ENCODE data around the gene DHX30. TPM values are rescaled to one million over a fixed set of nuclear protein-coding genes. Genes with fewer than 3 reads are reported as not detected.

Gene DHX30
- total and polyA plus RNA-seq, 2 of the 4 experiments (the other 2 are of a cell fraction) = 55.6 to 57.2 TPM

DNA sequence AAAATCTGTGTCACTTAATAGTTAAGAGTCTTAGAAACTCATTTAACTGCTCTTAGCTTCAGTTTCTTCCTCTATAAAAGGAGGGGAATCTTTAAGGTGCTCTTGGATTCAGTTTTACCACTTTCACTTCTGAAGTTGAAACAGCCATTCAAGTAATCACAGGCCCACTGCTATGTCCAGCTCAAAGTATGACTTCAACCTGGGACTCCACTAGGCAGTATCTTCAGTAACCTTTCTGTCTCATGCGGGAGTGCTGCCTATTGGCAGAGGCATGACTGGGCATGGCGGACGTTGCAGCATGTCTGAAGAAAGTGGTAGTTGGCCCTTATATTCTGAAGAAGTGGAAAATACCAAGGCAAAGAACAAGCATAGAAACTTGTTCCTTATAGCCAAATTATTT, 92.3 kb downstream of the DHX30 start:
- no peak overlapping the region for H4K91ac ChIP-seq (ENCODE audit: insufficient read depth, low read depth, low read length)
- no peaks in the 10 kb centered on the region for H3K9me3 ChIP-seq (ENCODE audit: control insufficient read depth, insufficient read depth, low read length)
- peaks cover 16% of the 10 kb centered on the region for H3K9me1 ChIP-seq (ENCODE audit: insufficient read depth, low read length)
- no peak for TF ChIP-seq POLR2A (IDR thresholded peaks at IDR 0.05; ENCODE audit: low read depth, low read length)
- BruUV-seq (replicated peaks) = no TSS peak
- no peak overlapping the region for H2AFZ ChIP-seq (replicated peaks; ENCODE audit: low read length, poor library complexity)
- no CpG with 5 or more reads among the region's 3 CpGs for WGBS, 2 experiments (ENCODE audit: extremely low coverage in 2 of 2, insufficient read length in 1 of 2)
- H2BK20ac ChIP-seq (ENCODE audit: low read depth, low read length) = no peak overlapping the region
- DNase-seq (no peak), ATAC-seq (ENCODE audit: low read depth) (no peak)
- H3K9ac ChIP-seq (ENCODE audit: low read depth, low read length) = no peak overlapping the region
- H3K23ac ChIP-seq (ENCODE audit: low read depth, low read length) = no peak overlapping the region
- no peak overlapping the region for H2BK120ac ChIP-seq (ENCODE audit: low read depth, low read length)
- dilution Hi-C loops (cut with HindIII; ENCODE audit: low sequenced_read_pairs, unreplicated experiment) (no loop called here), in situ Hi-C loops (cut with MboI; ENCODE audit: low sequenced_read_pairs) (no loop called here), intact Hi-C loops (cut with micrococcal nuclease) (no loop called here)
- H2BK15ac ChIP-seq (ENCODE audit: low read depth, low read length) = no peak overlapping the region
- H3K4me3 ChIP-seq (ENCODE audit: insufficient read depth, low read depth, low read length) = no peak overlapping the region
- no peak overlapping the region for H3K56ac ChIP-seq (ENCODE audit: extremely low read depth, insufficient read depth, low read length)
- no peak overlapping the region for H2AK9ac ChIP-seq (replicated peaks; ENCODE audit: low read depth, low read length, poor library complexity)
- no peak overlapping the region for H3K14ac ChIP-seq (replicated peaks; ENCODE audit: low read depth, low read length)
- no peak overlapping the region for H3K4ac ChIP-seq (ENCODE audit: low read depth, low read length)
- no peak overlapping the region for H2BK5ac ChIP-seq (ENCODE audit: low read depth, low read length, poor library complexity, severe bottlenecking)
- no peak overlapping the region for H3K18ac ChIP-seq (ENCODE audit: low read depth, low read length)
- no peaks in the 10 kb centered on the region for H3K27me3 ChIP-seq (ENCODE audit: control insufficient read depth, insufficient read depth, low read length)
- H3K27ac ChIP-seq (ENCODE audit: insufficient read depth, low read length) = no peak overlapping the region
- peaks cover 43% of the 10 kb centered on the region for H3K36me3 ChIP-seq (ENCODE audit: control insufficient read depth, insufficient read depth, low read length)
- H4K8ac ChIP-seq (ENCODE audit: low read depth in 2 of 2, low read length in 2 of 2) = no peak overlapping the region
- no peak overlapping the region for H3K4me2 ChIP-seq (ENCODE audit: low read depth, low read length)
- peaks cover 12% of the 10 kb centered on the region for H4K20me1 ChIP-seq (ENCODE audit: insufficient read depth, low read length)
- ChIA-PET POLR2A (ENCODE audit: unreplicated experiment) (no interaction called here), CTCF (no interaction called here)
- H3K79me1 ChIP-seq (ENCODE audit: low read depth in 1 of 2, low read length in 2 of 2) = peaks cover 37 to 69% of the 10 kb centered on the region in 2 experiments
- H2AK5ac ChIP-seq (ENCODE audit: low read depth, low read length) = no peak overlapping the region
- H4K5ac ChIP-seq (ENCODE audit: low read depth, low read length) = no peak overlapping the region
- H3K4me1 ChIP-seq (ENCODE audit: control insufficient read depth, insufficient read depth, low read length) = peaks cover 5% of the 10 kb centered on the region; the same call in 1 of the 2 replicates

All from IMR-90 (cell line).